HEK293T (cell line): ENCODE results near the gene GAST.
"Not testable (repeated sequence)": the region's sequence is repeated elsewhere in the genome, so short reads cannot be mapped to it uniquely, and the experiment has no call there.

Experiments used
- CTCF ChIA-PET: fragments of 350-600 bp; formaldehyde crosslinking; extraction: SDS; loops from one replicate; lab custom pipeline; 2021; ENCODE audit warnings: antibody characterized with exemption, inconsistent platforms; lab: Yijun Ruan, JAX
- POLR2A ChIA-PET: fragments of 350-600 bp; formaldehyde crosslinking; extraction: SDS; loops from one replicate; lab custom pipeline; 2020; ENCODE audit warnings: antibody characterized with exemption, inconsistent platforms; lab: Yijun Ruan, JAX
- DNase-seq: peaks from one replicate; pipeline ENCODE4 v3.0.0; 2012; ENCODE audit warnings: mixed read lengths; ENCODE audit errors: extremely low spot score
- ARNT ChIP-seq: fragments of 450-650 bp; IDR thresholded peaks from 2 replicates; pipeline ENCODE4 v1.6.1; 2017; ENCODE audit warnings: mild to moderate bottlenecking
- BHLHE40 ChIP-seq: fragments of 450-650 bp; IDR thresholded peaks from 2 replicates; pipeline ENCODE4 v1.6.1; 2016; ENCODE audit warnings: mild to moderate bottlenecking, moderate library complexity, borderline replicate concordance
- CTBP1 ChIP-seq: fragments of 450-650 bp; IDR thresholded peaks from 2 replicates; pipeline ENCODE4 v1.6.1; 2016; ENCODE audit warnings: borderline replicate concordance
- ELF4 ChIP-seq: fragments of 450-650 bp; IDR thresholded peaks from 2 replicates; pipeline ENCODE4 v1.6.1; 2017; ENCODE audit warnings: antibody characterized with exemption
- FOXA1 ChIP-seq: fragments of 450-650 bp; IDR thresholded peaks from 2 replicates; pipeline ENCODE4 v1.6.1; 2016; ENCODE audit warnings: mild to moderate bottlenecking
- FOXK2 ChIP-seq: fragments of 450-650 bp; IDR thresholded peaks from 2 replicates; pipeline ENCODE4 v1.6.1; 2016; ENCODE audit warnings: mild to moderate bottlenecking
- FOXM1 ChIP-seq: fragments of 450-650 bp; IDR thresholded peaks from 2 replicates; pipeline ENCODE4 v1.6.1; 2017; ENCODE audit warnings: mild to moderate bottlenecking, borderline replicate concordance
- HDGF ChIP-seq: fragments of 450-650 bp; IDR thresholded peaks from 2 replicates; pipeline ENCODE4 v1.6.1; 2017; ENCODE audit warnings: antibody characterized with exemption, borderline replicate concordance
- L3MBTL2 ChIP-seq: fragments of 450-650 bp; conservative IDR thresholded peaks from 2 replicates; pipeline ENCODE4 v1.6.1; 2016; ENCODE audit warnings: mild to moderate bottlenecking
- LEF1 ChIP-seq: fragments of 450-650 bp; IDR thresholded peaks from 2 replicates; pipeline ENCODE4 v1.6.1; 2017; ENCODE audit warnings: mild to moderate bottlenecking, borderline replicate concordance
- NFRKB ChIP-seq: fragments of 450-650 bp; IDR thresholded peaks from 2 replicates; pipeline ENCODE4 v1.6.1; 2016; ENCODE audit warnings: mild to moderate bottlenecking, moderate library complexity
- PKNOX1 ChIP-seq: fragments of 450-650 bp; IDR thresholded peaks from 2 replicates; pipeline ENCODE4 v1.6.1; 2016
- SP1 ChIP-seq: fragments of 450-650 bp; IDR thresholded peaks from 2 replicates; pipeline ENCODE4 v1.6.1; 2017
- SUZ12 ChIP-seq: fragments of 450-650 bp; IDR thresholded peaks from 2 replicates; pipeline ENCODE4 v1.6.1; 2016; ENCODE audit warnings: mild to moderate bottlenecking
- TARDBP ChIP-seq: fragments of 450-650 bp; IDR thresholded peaks from 2 replicates; pipeline ENCODE4 v1.6.1; 2016
- ZNF384 ChIP-seq: fragments of 450-650 bp; IDR thresholded peaks from 2 replicates; pipeline ENCODE4 v1.6.1; 2016

GAST gene

GRCh38 chr17:41695134-41695661 lies 16.9 kb upstream of the GAST start:
- TF ChIP-seq FOXM1: no peak
- no peak for TF ChIP-seq PKNOX1
- TF ChIP-seq SUZ12: no peak
- no peak for TF ChIP-seq ZNF384
- TF ChIP-seq ARNT: no peak
- TF ChIP-seq FOXA1: no peak
- TF ChIP-seq TARDBP: no peak
- no peak for TF ChIP-seq NFRKB
- TF ChIP-seq FOXK2: no peak
- TF ChIP-seq BHLHE40: no peak
- no peak for TF ChIP-seq LEF1
- no peak for TF ChIP-seq ELF4
- TF ChIP-seq HDGF: no peak
- no peak for TF ChIP-seq CTBP1
- no peak for TF ChIP-seq SP1
- no peak for TF ChIP-seq L3MBTL2
- CTCF ChIA-PET: interaction anchor here (0.7 to 2.3 kb wide), 15 partner anchors 10 to 202 kb away, joined by 3 to 18 read pairs (median 6); partner anchors contain the start of genes GAST and JUP
- POLR2A ChIA-PET: interaction anchor here (0.9 to 1.8 kb wide), 3 partner anchors 39 to 230 kb away, joined by 3 to 5 read pairs (median 3); partner anchors contain the start of gene HAP1
- no peak for DNase-seq

GRCh38 chr17:41695954-41696757 lies 16.0 kb upstream of the GAST start:
- ChIA-PET POLR2A (interaction anchor here (1.0 to 1.8 kb wide), 4 partner anchors 10 to 40 kb away, joined by 3 to 5 read pairs (median 3); partner anchors contain the start of gene HAP1), CTCF (interaction anchor here (0.5 to 2.3 kb wide), 28 partner anchors 8 to 250 kb away, joined by 3 to 18 read pairs (median 5); partner anchors contain the start of genes GAST, HAP1, JUP and ODAD4)
- TF ChIP-seq CTBP1 (no peak), ELF4 (peak; percentile 35; the same call in 1 of the 2 replicates), PKNOX1 (no peak), LEF1 (no peak), SUZ12 (no peak), ZNF384 (0 out of 2 replicates have a peak, but pooled peaks have one; percentile 23), ARNT (no peak), HDGF (no peak)
- peak; percentile 76 for DNase-seq

GRCh38 chr17:41697122-41697962 lies 14.8 kb upstream of the GAST start:
- ChIA-PET CTCF (interaction anchor here (2.2 kb wide), 1 partner anchor 10 kb away, joined by 18 read pairs; no protein-coding TSS in a partner anchor), POLR2A (interaction anchor here (13.6 kb wide), 1 partner anchor 6 kb away, joined by 199 read pairs; the partner anchor contains the start of gene EIF1)
- TF ChIP-seq FOXM1 (no peak), FOXA1 (no peak), LEF1 (no peak), L3MBTL2 (no peak), ARNT (no peak), TARDBP (no peak), NFRKB (no peak), FOXK2 (no peak), HDGF (no peak; the same call in 1 of the 2 replicates), CTBP1 (no peak), ELF4 (no peak), SUZ12 (no peak)
- DNase-seq: peak; percentile 60

- POLR2A ChIA-PET: interaction anchor here (13.6 kb wide), 1 partner anchor 10 kb away, joined by 199 read pairs; the partner anchor contains the start of gene EIF1
- CTCF ChIA-PET: interaction anchor here (2.7 kb wide), 1 partner anchor 10 kb away, joined by 13 read pairs; no protein-coding TSS in a partner anchor
- DNase-seq: not testable (repeated sequence)
Observed at GRCh38 chr17:41700843-41701242, 11.3 kb upstream of the GAST start.

GRCh38 chr17:41702712-41703111 lies 9.4 kb upstream of the GAST start:
- ChIA-PET CTCF (interaction anchor here (0.7 to 2.7 kb wide), 3 partner anchors 12 to 123 kb away, joined by 3 to 13 read pairs (median 3); no protein-coding TSS in a partner anchor), POLR2A (interaction anchor here (0.9 to 13.6 kb wide), 2 partner anchors 12 to 31 kb away, joined by 4 to 199 read pairs; partner anchors contain the start of genes EIF1 and HAP1)
- TF ChIP-seq ARNT (no peak), FOXK2 (no peak)
- no peak for DNase-seq
